ENCODE results near the gene LAG3. TPM values are rescaled to one million over a fixed set of nuclear protein-coding genes. Genes with fewer than 3 reads are reported as not detected.

LAG3 gene
- polyA plus RNA-seq, 1 of the 3 experiments (the other 2 are of a cell fraction) = 0.72 TPM

GRCh38 chr12:6822426-6823135 is 50.3 kb downstream of the LAG3 start (continued):
- TF ChIP-seq REST (IDR thresholded peaks at IDR 0.05; ENCODE audit: low read depth, low read length) = no peak

- ChIA-PET CTCF (interaction anchor here (0.6 to 14.1 kb wide), 11 partner anchors 12 to 210 kb away, joined by 3 to 246 read pairs (median 24); partner anchors contain the start of genes CDCA3, GNB3, MLF2 and PTMS), POLR2A (interaction anchor here (0.6 to 7.0 kb wide), 4 partner anchors 14 to 140 kb away, joined by 3 to 46 read pairs (median 3); partner anchors contain the start of genes MLF2 and SPSB2)
- Histone ChIP-seq H3K9me2 (no peaks in the 10 kb centered on the region), H3K4me3 (ENCODE audit: low read depth in 2 of 2, low read length in 1 of 2) (no peak overlapping the region), H4K20me1 (ENCODE audit: insufficient read depth) (no peaks in the 10 kb centered on the region), H3K36me3 (replicated peaks in 1 of 2; ENCODE audit: control insufficient read depth in 1 of 2, insufficient read depth in 2 of 2, low read length in 1 of 2) (no peaks in the 10 kb centered on the region), H3F3A (replicated peaks; ENCODE audit: insufficient read depth) (peaks cover 8% of the 10 kb centered on the region), H3K9ac (no peak overlapping the region), H3K27ac (ENCODE audit: low read depth in 2 of 2, low read length in 1 of 2) (no peak overlapping the region), H3K9me3 (no peaks in the 10 kb centered on the region), H2AFZ (ENCODE audit: low read depth) (no peak overlapping the region), H3K27me3 (ENCODE audit: insufficient read depth) (no peaks in the 10 kb centered on the region), H3K4me2 (no peak overlapping the region), H3K4me1 (ENCODE audit: control insufficient read depth in 1 of 2, insufficient read depth in 2 of 2, low read depth in 1 of 2, low read length in 1 of 2) (peaks cover 24 to 70% of the 10 kb centered on the region in 2 experiments; a peak in 3 of 4 replicates), H3K79me2 (ENCODE audit: insufficient read depth) (peaks cover 5% of the 10 kb centered on the region; the same call in 1 of the 2 replicates)
- WGBS (ENCODE audit: low lambda C conversion rate) = 79% methylated on average over 3 of the region's 12 CpGs
- TF ChIP-seq SIN3A (IDR thresholded peaks at IDR 0.05; ENCODE audit: borderline replicate concordance, low read depth, low read length) (no peak), TAF1 (IDR thresholded peaks at IDR 0.05; ENCODE audit: borderline replicate concordance, low read depth, low read length) (no peak), ZBTB33 (IDR thresholded peaks at IDR 0.05; ENCODE audit: borderline replicate concordance, low read depth) (no peak), TEAD4 (IDR thresholded peaks at IDR 0.05; ENCODE audit: borderline replicate concordance, insufficient read depth) (no peak), FOXJ3 (CRISPR knock-in tag; IDR thresholded peaks at IDR 0.05) (no peak), SMC3 (IDR thresholded peaks at IDR 0.05; ENCODE audit: low read depth, low read length) (no peak), NFIC (IDR thresholded peaks at IDR 0.05; ENCODE audit: borderline replicate concordance) (no peak), RFX5 (IDR thresholded peaks at IDR 0.05; ENCODE audit: low read length) (no peak), JUND (IDR thresholded peaks at IDR 0.05) (no peak), RCOR1 (IDR thresholded peaks at IDR 0.05; ENCODE audit: low read length) (no peak), USF2 (IDR thresholded peaks at IDR 0.05; ENCODE audit: borderline replicate concordance, low read depth, low read length) (no peak), ELF1 (IDR thresholded peaks at IDR 0.05) (no peak), TCF12 (IDR thresholded peaks at IDR 0.05) (no peak), EZH2phosphoT487 (IDR thresholded peaks at IDR 0.05; ENCODE audit: borderline replicate concordance, low read depth) (no peak), MXI1 (IDR thresholded peaks at IDR 0.05; ENCODE audit: low read depth, low read length) (no peak), RAD21 (IDR thresholded peaks at IDR 0.05; ENCODE audit: low read length) (no peak)
- no peak for DNase-seq
Observed at GRCh38 chr12:6823182-6824084, 51.1 kb downstream of the LAG3 start.
